TTC549 (cell line): ENCODE results near the gene PCLAF.
A peak's percentile ranks its signal among the peaks of the same experiment; 100 is the strongest.
"Not testable (repeated sequence)": the region's sequence is repeated elsewhere in the genome, so short reads cannot be mapped to it uniquely, and the experiment has no call there.

Experiments
- FAIRE-seq: peaks from 2 replicates; lab custom pipeline; 2012; peaks lifted over from hg19 to GRCh38; lab: Jason Lieb, UNC

PCLAF gene

GRCh38 chr15:64361259-64361658, 20.0 kb downstream of the PCLAF start:
- FAIRE-seq: no peak

DNA sequence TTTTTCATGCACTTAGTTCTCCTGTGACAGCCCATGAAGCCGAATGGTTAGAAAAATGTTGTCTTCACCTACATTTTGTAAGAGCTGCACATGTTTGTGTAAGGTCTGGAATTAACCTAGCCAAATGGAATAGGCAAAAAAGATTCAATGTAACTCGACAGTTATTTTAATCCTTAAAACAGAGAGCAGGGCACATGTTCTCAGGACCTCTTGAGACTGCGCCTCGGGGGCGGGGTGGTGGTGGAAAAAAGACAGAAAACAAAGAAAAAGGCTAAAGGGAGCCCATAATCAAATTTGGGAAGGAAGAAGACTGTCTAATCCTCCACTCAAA, 24.6 kb downstream of the PCLAF start:
- FAIRE-seq: no peak

DNA sequence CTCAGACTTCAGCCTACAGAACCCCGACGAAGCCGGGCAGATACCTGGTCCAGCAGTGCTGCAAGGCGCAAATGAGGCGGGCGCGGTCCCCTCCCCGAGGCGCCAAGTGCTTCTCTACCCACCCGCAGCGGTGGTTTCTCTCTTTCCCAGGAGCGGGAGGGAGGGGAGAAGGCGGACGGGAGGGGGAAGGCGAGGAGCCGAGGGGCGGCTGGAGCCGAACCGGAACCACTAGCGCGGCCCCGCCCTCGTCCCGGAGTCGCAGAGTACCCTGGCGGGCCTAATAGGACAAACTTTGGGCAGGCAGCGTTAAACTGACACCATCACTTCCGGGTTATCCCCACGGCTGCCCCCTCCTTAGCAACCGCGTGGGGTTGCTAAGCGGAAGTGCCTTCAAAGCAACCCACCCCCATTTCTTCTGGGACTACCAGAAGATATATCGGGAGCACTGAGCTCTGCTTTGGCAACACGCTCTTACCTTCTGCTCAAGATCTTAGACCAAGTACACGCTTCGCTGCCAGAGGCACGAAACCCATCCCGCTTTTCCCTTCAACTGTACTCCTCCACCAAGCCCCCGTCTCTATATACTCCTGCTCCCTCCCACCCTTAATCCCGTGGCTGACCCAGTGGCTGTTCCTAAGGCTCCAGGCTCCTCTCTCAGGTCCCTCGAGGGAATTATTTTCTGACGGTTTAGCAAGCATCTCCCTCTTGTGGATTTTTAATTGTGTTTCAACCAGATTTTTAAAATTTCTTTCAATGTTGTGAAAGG, 25.1 kb downstream of the PCLAF start, which contains the start of gene CSNK1G1:
TSS of gene CSNK1G1 (minus strand) at position 230 of the 766 bp plus-strand sequence. CDS start 55,674 bp downstream, outside the sequence.
- peak; percentile 83 for FAIRE-seq

DNA sequence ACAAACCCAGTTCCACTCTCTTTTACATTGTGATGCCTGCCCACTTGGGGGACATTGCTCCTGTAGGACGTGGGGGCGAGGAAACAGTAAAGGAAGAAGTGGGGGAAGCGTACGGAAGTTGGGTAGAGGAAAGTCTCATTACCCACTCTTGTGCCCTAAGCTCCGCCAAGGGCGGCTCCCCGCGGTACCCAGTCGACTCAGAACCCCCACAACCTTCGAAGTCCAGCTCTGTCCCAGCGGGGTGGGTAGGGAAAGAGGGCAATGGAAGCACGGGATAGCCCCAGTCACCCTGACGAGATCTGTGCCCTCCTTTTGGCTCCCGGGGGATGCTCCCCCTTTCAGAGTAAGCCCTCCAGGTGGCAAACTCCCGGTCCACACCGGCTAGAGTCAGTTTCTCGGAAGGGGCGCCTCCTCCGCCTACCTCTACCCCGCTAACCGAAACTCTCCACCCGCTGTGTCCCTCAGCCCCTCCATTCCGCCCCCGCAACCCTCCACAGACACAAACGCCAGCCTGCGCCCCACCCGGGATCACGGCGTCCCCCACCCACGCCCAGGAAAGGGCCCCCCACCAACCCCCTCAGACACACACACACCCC, 25.8 kb downstream of the PCLAF start:
- no peak for FAIRE-seq

DNA sequence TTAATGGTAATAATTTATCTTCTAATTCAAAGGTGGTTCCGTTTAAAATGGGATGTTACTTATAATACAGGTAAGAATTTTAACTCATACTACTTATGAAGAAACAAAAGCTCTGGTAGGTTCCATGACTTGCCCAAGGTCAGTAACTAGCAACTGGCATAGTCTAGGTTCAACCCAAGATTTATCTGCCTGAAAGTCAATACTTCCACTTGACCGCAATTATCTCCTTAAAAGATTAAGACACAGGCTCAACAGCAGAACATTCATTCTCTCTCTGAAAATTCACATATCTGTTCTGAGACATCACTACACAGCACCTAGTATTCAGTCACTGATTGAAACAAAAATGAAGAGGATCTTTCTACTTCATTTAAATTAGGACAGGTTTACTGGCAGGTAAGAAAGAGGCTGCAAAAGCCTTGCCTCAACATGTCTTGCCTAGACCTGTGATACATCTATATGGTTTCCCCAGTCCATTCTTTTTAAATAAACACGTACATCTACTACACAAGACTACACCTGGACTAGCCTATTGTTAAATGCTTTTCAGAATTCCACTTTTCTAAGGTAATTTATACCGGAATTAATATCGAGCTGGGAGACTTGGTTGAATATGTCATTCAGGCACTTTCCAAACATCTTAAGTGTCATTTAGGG, 26.4 kb downstream of the PCLAF start:
- FAIRE-seq: no peak

GRCh38 chr15:64351265-64351664, 30.0 kb downstream of the PCLAF start:
- no peak for FAIRE-seq

GRCh38 chr15:64349375-64349774, 31.9 kb downstream of the PCLAF start:
- FAIRE-seq: no peak

- FAIRE-seq: no peak
Observed at GRCh38 chr15:64348455-64348854, 32.8 kb downstream of the PCLAF start.

- not testable (repeated sequence) for FAIRE-seq
Observed at GRCh38 chr15:64346242-64346641, 35.0 kb downstream of the PCLAF start.

DNA sequence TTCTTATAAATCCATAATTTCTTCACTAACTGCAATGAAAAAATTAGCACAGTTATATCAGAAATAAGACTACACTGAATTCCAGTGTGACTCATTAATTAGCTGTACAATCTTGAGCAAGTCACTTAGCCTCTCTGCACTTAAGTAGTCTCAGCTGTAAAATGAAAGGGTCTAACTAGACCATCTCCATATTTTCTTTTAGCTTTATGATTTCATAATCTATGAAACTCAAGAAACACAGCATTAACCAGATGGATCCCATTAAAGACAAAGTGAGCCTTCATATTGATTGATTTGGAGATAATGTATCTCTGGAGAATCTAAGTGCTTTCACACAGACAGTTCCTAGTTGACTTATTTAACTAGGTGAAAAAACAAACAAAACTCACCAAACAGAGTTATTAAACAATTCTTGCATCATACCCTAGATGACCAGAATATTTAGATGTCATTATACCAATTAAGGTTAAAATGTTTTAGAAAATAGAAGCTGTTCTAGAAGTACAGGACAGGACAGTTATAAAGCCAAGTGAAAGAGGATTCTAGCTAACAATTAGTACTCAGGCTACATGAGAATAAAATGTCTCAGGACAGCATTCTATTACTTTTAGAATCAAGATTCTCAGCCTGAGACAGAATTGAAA, 36.5 kb downstream of the PCLAF start:
- FAIRE-seq: no peak

- no peak for FAIRE-seq
Observed at GRCh38 chr15:64343841-64344240, 37.4 kb downstream of the PCLAF start.

GRCh38 chr15:64343222-64343621, 38.0 kb downstream of the PCLAF start:
- FAIRE-seq: no peak

DNA sequence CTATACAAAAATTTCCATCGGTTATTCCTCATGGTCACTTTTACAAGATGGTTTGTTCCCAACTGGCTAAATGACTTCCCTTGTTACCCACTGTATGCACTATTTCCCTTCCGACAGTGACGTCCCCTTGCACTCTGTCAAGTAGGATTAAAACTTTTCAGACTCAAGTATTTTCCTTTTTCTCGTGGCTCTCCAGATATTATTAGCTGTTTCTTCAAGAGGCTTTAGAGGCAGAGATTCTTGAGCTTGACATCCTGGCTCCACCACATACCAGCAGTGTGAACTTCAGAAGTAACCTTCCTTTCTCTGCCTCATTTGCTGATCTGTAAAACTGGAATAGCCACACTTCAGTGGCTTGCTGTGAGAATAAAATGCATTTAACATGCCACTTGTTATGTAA, 39.3 kb downstream of the PCLAF start:
- no peak for FAIRE-seq

- FAIRE-seq: no peak
Observed at GRCh38 chr15:64340355-64340754, 40.9 kb downstream of the PCLAF start.

- FAIRE-seq: no peak
Observed at GRCh38 chr15:64337761-64338160, 43.5 kb downstream of the PCLAF start.

- no peak for FAIRE-seq
Observed at GRCh38 chr15:64333986-64334929, 47.0 kb downstream of the PCLAF start.

DNA sequence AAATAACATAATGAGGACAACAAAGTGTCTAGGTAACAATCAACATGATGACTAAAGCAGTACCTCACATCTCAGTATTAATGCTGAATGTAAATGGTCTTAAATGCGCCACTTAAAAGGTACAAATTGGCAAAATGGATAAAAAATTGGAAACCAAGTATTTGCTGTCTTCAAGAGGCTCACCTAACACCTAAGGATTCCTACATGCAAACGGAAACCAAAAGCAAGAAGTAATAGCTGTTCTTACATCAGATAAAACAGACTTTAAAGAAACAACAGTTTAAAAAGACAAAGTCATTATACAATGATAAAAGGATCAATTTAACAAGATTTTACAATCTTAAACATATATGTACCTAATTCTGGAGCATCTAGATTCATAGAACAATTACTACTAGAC, 47.7 kb downstream of the PCLAF start:
- no peak for FAIRE-seq

DNA sequence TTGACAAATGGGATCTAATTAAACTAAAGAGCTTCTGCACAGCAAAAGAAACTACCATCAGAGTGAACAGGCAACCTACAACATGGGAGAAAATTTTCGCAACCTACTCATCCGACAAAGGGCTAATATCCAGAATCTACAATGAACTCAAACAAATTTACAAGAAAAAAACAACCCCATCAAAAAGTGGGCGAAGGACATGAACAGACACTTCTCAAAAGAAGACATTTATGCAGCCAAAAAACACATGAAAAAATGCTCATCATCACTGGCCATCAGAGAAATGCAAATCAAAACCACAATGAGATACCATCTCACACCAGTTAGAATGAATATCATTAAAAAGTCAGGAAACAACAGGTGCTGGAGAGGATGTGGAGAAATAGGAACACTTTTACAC, 49.6 kb downstream of the PCLAF start:
- not testable (repeated sequence) for FAIRE-seq

GRCh38 chr15:64326975-64327374, 54.3 kb downstream of the PCLAF start:
- not testable (repeated sequence) for FAIRE-seq

- FAIRE-seq: not testable (repeated sequence)
Observed at GRCh38 chr15:64326458-64326857, 54.8 kb downstream of the PCLAF start.

GRCh38 chr15:64324165-64324877, 56.9 kb downstream of the PCLAF start:
- FAIRE-seq: no peak
